OCI-LY3 (cell line): ENCODE results near the gene ZEB1.

ENCODE experiments used
- EZH2phosphoT487 ChIP-seq: fragments of 200-600 bp; shearing (Covaris generic); IDR thresholded peaks from 2 replicates; pipeline ENCODE4 v1.6.1; 2018; ENCODE audit warnings: antibody characterized with exemption, mixed run types, low read depth
- TF ChIP-seq, protein P1 (sequence below): fragments of 200-600, 300-600 bp; sonication (generic); IDR thresholded peaks from 2 replicates; pipeline ENCODE4 v1.5.1; 2014; ENCODE audit warnings: antibody characterized with exemption, low read length, low read depth

DNA sequence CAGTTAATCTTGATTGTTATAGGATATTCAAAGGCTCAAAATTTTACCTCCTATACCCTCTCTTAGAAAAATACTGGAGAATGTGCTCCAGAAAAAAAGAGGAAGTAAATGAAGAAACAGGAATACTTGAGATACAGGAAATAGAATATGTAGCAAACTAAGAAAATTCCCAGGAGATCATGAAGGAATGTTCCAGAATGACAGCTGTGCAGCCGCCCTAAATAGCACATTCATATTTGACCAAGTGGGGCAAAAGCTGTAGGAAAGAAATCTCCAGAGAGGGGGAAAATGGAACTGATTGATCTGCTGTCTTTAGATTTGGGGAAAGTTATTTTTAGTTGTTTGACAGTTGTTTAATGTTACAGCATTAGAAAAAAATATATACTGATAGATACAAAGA, 46.2 kb upstream of the ZEB1 start:
- TF ChIP-seq, protein P1, sequence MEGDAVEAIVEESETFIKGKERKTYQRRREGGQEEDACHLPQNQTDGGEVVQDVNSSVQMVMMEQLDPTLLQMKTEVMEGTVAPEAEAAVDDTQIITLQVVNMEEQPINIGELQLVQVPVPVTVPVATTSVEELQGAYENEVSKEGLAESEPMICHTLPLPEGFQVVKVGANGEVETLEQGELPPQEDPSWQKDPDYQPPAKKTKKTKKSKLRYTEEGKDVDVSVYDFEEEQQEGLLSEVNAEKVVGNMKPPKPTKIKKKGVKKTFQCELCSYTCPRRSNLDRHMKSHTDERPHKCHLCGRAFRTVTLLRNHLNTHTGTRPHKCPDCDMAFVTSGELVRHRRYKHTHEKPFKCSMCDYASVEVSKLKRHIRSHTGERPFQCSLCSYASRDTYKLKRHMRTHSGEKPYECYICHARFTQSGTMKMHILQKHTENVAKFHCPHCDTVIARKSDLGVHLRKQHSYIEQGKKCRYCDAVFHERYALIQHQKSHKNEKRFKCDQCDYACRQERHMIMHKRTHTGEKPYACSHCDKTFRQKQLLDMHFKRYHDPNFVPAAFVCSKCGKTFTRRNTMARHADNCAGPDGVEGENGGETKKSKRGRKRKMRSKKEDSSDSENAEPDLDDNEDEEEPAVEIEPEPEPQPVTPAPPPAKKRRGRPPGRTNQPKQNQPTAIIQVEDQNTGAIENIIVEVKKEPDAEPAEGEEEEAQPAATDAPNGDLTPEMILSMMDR: no peak
- no peak for TF ChIP-seq EZH2phosphoT487
